Measurements from ENCODE around the gene MRGPRX4. TPM values are rescaled to one million over a fixed set of nuclear protein-coding genes. Genes with fewer than 3 reads are reported as not detected.
A peak's percentile ranks its signal among the peaks of the same experiment; 100 is the strongest.

Gene MRGPRX4
- total and polyA plus RNA-seq, 2 experiments from 2014 or later, result not detected

GRCh38 chr11:18168372-18168771 is 4.3 kb upstream of the MRGPRX4 start:
- H3K27me3 Mint-ChIP-seq (ENCODE audit: insufficient read depth, low read depth, poor library complexity), result no peaks in the 10 kb centered on the region

DNA sequence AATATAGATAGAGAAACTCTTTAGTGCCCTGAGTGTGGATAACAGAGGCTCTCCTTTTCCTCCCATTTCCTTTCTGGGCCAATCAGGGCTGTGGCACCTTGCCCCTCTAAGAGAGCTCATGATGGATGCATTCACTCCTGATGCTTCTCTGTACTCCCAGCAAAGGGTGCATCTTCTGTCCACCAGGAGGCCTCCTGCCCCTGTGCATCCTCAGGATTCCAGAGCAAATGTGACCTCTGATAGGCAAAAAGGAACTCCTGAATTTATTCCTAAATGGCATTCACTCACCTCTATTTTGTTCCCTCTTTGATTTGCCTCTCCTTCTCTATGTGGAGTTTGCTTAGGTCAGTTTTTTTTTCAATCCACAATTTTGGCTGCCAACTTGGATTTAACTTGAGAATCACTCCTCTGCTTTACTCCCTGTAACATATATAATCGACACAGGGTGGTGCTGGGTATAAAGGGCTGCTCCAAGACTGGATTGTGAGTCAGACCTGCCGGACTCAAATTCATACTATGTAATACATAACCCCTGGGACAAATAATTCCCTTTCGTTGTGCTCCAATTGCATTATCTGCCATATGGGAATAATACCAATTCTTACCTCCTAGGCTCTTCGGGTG is 1.1 kb upstream of the MRGPRX4 start:
- no peaks in the 10 kb centered on the region for H3K36me3 ChIP-seq (ENCODE audit: insufficient read depth)
- H3K4me2 ChIP-seq, result no peak overlapping the region
- no peaks in the 10 kb centered on the region for H3K9me2 ChIP-seq (ENCODE audit: insufficient read depth)
- TF ChIP-seq, protein P1, sequence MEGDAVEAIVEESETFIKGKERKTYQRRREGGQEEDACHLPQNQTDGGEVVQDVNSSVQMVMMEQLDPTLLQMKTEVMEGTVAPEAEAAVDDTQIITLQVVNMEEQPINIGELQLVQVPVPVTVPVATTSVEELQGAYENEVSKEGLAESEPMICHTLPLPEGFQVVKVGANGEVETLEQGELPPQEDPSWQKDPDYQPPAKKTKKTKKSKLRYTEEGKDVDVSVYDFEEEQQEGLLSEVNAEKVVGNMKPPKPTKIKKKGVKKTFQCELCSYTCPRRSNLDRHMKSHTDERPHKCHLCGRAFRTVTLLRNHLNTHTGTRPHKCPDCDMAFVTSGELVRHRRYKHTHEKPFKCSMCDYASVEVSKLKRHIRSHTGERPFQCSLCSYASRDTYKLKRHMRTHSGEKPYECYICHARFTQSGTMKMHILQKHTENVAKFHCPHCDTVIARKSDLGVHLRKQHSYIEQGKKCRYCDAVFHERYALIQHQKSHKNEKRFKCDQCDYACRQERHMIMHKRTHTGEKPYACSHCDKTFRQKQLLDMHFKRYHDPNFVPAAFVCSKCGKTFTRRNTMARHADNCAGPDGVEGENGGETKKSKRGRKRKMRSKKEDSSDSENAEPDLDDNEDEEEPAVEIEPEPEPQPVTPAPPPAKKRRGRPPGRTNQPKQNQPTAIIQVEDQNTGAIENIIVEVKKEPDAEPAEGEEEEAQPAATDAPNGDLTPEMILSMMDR (conservative IDR thresholded peaks at IDR 0.05; ENCODE audit: low read depth in 2 of 2), result peak; percentile 72 to 84
- TF ChIP-seq, protein P2, sequence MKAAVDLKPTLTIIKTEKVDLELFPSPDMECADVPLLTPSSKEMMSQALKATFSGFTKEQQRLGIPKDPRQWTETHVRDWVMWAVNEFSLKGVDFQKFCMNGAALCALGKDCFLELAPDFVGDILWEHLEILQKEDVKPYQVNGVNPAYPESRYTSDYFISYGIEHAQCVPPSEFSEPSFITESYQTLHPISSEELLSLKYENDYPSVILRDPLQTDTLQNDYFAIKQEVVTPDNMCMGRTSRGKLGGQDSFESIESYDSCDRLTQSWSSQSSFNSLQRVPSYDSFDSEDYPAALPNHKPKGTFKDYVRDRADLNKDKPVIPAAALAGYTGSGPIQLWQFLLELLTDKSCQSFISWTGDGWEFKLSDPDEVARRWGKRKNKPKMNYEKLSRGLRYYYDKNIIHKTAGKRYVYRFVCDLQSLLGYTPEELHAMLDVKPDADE (IDR thresholded peaks at IDR 0.05), result no peak
- no peaks in the 10 kb centered on the region for H3K4me1 Mint-ChIP-seq
- ATAC-seq (peak; percentile 99), DNase-seq (ENCODE audit: low spot score) (peak; percentile 71)
- no peaks in the 10 kb centered on the region for H3F3A ChIP-seq (replicated peaks; ENCODE audit: low read depth)
- no peaks in the 10 kb centered on the region for H3K36me3 Mint-ChIP-seq (ENCODE audit: low read depth)
- no peak overlapping the region for H3K27ac Mint-ChIP-seq
- H3K4me3 ChIP-seq, result no peak overlapping the region
- H3K4me1 ChIP-seq (ENCODE audit: insufficient read depth), result no peaks in the 10 kb centered on the region
- H3K79me2 ChIP-seq (replicated peaks; ENCODE audit: insufficient read depth), result no peaks in the 10 kb centered on the region
- H3K27ac ChIP-seq (ENCODE audit: low read depth), result no peak overlapping the region
- H2AFZ ChIP-seq, result no peak overlapping the region
- H3K9me3 Mint-ChIP-seq, result no peaks in the 10 kb centered on the region
- H3K27me3 ChIP-seq (ENCODE audit: insufficient read depth), result no peaks in the 10 kb centered on the region
- H3K27me3 Mint-ChIP-seq (ENCODE audit: insufficient read depth, low read depth, poor library complexity), result no peaks in the 10 kb centered on the region
- H4K20me1 ChIP-seq (replicated peaks; ENCODE audit: insufficient read depth), result no peaks in the 10 kb centered on the region
- H3K4me3 Mint-ChIP-seq, result no peak overlapping the region

More at GRCh38 chr11:18168372-18168771, 4.3 kb upstream of the MRGPRX4 start:
- no peak for ATAC-seq
- H3K36me3 ChIP-seq (ENCODE audit: insufficient read depth), result no peaks in the 10 kb centered on the region
- Mint-ChIP-seq H3K4me3 (no peak overlapping the region), H3K4me1 (no peaks in the 10 kb centered on the region), H3K27ac (no peak overlapping the region), H3K36me3 (ENCODE audit: low read depth) (no peaks in the 10 kb centered on the region), H3K9me3 (no peaks in the 10 kb centered on the region)
- H4K20me1 ChIP-seq (replicated peaks; ENCODE audit: insufficient read depth), result no peaks in the 10 kb centered on the region
- H3K27me3 ChIP-seq (ENCODE audit: insufficient read depth), result no peaks in the 10 kb centered on the region
- no peaks in the 10 kb centered on the region for H3K79me2 ChIP-seq (replicated peaks; ENCODE audit: insufficient read depth)
- H3K4me2 ChIP-seq, result no peak overlapping the region
- H3K27ac ChIP-seq (ENCODE audit: low read depth), result no peak overlapping the region
- DNase-seq (ENCODE audit: low spot score), result no peak
- no peaks in the 10 kb centered on the region for H3K9me2 ChIP-seq (ENCODE audit: insufficient read depth)
- TF ChIP-seq JUNB (IDR thresholded peaks at IDR 0.05; ENCODE audit: unreplicated experiment), result no peak
- H2AFZ ChIP-seq, result no peak overlapping the region
- no peaks in the 10 kb centered on the region for H3K4me1 ChIP-seq (ENCODE audit: insufficient read depth)
- no peaks in the 10 kb centered on the region for H3F3A ChIP-seq (replicated peaks; ENCODE audit: low read depth)
- H3K4me3 ChIP-seq, result no peak overlapping the region

DNA sequence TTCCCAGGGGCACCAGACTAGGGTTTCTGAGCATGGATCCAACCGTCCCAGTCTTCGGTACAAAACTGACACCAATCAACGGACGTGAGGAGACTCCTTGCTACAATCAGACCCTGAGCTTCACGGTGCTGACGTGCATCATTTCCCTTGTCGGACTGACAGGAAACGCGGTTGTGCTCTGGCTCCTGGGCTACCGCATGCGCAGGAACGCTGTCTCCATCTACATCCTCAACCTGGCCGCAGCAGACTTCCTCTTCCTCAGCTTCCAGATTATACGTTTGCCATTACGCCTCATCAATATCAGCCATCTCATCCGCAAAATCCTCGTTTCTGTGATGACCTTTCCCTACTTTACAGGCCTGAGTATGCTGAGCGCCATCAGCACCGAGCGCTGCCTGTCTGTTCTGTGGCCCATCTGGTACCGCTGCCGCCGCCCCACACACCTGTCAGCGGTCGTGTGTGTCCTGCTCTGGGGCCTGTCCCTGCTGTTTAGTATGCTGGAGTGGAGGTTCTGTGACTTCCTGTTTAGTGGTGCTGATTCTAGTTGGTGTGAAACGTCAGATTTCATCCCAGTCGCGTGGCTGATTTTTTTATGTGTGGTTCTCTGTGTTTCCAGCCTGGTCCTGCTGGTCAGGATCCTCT is 709 bp downstream of the MRGPRX4 start:
- H3K27me3 Mint-ChIP-seq (ENCODE audit: insufficient read depth, low read depth, poor library complexity), result no peaks in the 10 kb centered on the region
- no peaks in the 10 kb centered on the region for H3K36me3 Mint-ChIP-seq (ENCODE audit: low read depth)
- TF ChIP-seq CREB1 (CRISPR knock-in tag; IDR thresholded peaks at IDR 0.05; ENCODE audit: low read depth) (no peak), ZNF114 (CRISPR knock-in tag; IDR thresholded peaks at IDR 0.05) (no peak), JUNB (IDR thresholded peaks at IDR 0.05; ENCODE audit: unreplicated experiment) (no peak), ZNF331 (CRISPR knock-in tag; IDR thresholded peaks at IDR 0.05; ENCODE audit: low read depth) (no peak), EZH2phosphoT487 (IDR thresholded peaks at IDR 0.05; ENCODE audit: unreplicated experiment) (no peak), STAT1 (IDR thresholded peaks at IDR 0.05; ENCODE audit: unreplicated experiment) (no peak), NANOG (IDR thresholded peaks at IDR 0.05; ENCODE audit: borderline replicate concordance) (no peak), EZH2 (IDR thresholded peaks at IDR 0.05; ENCODE audit: low read depth, unreplicated experiment) (no peak)
- TF ChIP-seq, protein P3, sequence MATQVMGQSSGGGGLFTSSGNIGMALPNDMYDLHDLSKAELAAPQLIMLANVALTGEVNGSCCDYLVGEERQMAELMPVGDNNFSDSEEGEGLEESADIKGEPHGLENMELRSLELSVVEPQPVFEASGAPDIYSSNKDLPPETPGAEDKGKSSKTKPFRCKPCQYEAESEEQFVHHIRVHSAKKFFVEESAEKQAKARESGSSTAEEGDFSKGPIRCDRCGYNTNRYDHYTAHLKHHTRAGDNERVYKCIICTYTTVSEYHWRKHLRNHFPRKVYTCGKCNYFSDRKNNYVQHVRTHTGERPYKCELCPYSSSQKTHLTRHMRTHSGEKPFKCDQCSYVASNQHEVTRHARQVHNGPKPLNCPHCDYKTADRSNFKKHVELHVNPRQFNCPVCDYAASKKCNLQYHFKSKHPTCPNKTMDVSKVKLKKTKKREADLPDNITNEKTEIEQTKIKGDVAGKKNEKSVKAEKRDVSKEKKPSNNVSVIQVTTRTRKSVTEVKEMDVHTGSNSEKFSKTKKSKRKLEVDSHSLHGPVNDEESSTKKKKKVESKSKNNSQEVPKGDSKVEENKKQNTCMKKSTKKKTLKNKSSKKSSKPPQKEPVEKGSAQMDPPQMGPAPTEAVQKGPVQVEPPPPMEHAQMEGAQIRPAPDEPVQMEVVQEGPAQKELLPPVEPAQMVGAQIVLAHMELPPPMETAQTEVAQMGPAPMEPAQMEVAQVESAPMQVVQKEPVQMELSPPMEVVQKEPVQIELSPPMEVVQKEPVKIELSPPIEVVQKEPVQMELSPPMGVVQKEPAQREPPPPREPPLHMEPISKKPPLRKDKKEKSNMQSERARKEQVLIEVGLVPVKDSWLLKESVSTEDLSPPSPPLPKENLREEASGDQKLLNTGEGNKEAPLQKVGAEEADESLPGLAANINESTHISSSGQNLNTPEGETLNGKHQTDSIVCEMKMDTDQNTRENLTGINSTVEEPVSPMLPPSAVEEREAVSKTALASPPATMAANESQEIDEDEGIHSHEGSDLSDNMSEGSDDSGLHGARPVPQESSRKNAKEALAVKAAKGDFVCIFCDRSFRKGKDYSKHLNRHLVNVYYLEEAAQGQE (IDR thresholded peaks at IDR 0.05; ENCODE audit: unreplicated experiment), result no peak

More for the DNA sequence above, 709 bp downstream of the MRGPRX4 start:
- Histone ChIP-seq H3K27me3 (ENCODE audit: insufficient read depth) (no peaks in the 10 kb centered on the region), H3K4me1 (ENCODE audit: insufficient read depth) (no peaks in the 10 kb centered on the region), H4K20me1 (replicated peaks; ENCODE audit: insufficient read depth) (no peaks in the 10 kb centered on the region), H3K36me3 (ENCODE audit: insufficient read depth) (no peaks in the 10 kb centered on the region), H2AFZ (peak overlapping the region; percentile 10; the same call in 1 of the 2 replicates), H3K27ac (ENCODE audit: low read depth) (no peak overlapping the region), H3K9me2 (ENCODE audit: insufficient read depth) (no peaks in the 10 kb centered on the region), H3K4me2 (no peak overlapping the region), H3K79me2 (replicated peaks; ENCODE audit: insufficient read depth) (no peaks in the 10 kb centered on the region), H3F3A (replicated peaks; ENCODE audit: low read depth) (no peaks in the 10 kb centered on the region), H3K4me3 (no peak overlapping the region)
- ATAC-seq, result no peak
- H3K27ac Mint-ChIP-seq, result no peak overlapping the region
- no peak overlapping the region for H3K4me3 Mint-ChIP-seq
- no peaks in the 10 kb centered on the region for H3K4me1 Mint-ChIP-seq
- no peaks in the 10 kb centered on the region for H3K9me3 Mint-ChIP-seq
- no peak for DNase-seq (ENCODE audit: low spot score)
